Putamen (tissue), 1 donor: ENCODE data around the gene ACTMAP.
"Not testable (repeated sequence)": the region's sequence is repeated elsewhere in the genome, so short reads cannot be mapped to it uniquely, and the experiment has no call there.

ENCODE experiments used
- DNase-seq: peaks from one replicate; pipeline ENCODE4 v3.0.0-alpha.2; 2016; ENCODE audit warnings: low spot score

ACTMAP gene

DNA sequence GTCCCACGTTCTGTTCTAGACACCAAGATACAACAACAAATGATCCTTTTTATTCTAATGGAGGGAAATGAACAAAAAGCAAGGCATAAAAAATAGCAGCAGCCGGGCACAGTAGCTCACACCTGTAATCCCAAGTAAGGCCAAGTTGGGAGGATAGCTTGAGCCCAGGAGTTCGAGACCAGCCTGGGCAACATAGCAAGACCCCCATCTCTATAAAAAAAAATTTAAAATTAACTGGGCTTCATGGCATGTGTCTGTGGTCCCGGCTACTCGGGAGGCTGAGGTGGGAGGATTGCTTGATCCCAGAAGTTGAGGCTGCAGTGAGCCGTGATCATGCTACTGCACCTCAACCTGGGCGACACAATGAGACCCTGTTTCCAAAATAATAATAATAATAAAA, 26.1 kb upstream of the ACTMAP start:
- DNase-seq = no peak

DNA sequence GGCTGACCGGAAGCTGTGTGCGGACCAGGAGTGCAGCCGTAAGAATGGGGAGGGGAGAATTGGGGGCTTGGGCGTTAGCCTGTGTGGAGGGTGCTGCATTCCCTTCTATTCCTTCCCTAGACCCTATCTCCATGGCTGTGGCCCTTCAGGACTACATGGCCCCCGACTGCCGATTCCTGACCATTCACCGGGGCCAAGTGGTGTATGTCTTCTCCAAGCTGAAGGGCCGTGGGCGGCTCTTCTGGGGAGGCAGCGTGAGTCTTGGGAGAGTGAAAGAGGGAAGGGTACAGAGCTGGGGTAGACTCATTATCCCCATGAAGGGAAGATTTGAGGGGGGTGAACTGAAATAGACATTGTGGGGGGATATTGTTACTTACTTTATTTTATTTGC, 25.4 kb upstream of the ACTMAP start:
- DNase-seq = no peak

DNA sequence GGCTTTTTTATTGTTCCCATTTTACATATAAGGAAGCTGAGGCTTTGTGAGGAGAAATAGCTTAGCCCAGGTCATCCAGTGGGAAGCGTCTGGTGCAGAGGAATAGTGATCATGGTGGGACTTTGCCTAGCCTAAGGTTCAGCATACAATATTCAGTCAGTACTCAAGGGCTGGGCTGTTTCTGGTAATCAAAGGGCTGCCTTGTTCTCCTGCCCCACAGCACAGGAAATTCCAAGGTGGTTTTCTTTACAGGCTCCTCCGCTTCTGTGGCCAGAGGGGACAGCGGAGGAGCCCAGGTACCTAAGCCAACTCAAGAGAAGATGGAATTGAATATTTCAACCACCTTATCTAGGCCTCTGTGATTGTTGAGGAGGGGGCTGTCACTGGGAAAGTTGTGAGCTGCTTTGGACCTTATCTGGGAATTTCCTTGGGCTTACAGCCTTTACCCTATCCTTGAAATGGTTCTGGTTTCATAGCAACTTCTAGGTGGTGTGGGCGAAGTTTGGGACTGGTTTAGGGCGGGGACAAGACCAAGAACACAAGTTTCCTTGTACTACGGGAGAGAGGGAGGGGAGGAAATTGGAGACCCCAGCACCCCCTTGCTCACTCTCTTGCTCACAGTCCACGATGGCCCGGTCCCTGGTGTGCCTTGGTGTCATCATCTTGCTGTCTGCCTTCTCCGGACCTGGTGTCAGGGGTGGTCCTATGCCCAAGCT, 24.8 kb upstream of the ACTMAP start, which contains the start of gene MIA:
Gene MIA, plus strand, starts transcription at position 606 of the 716 bp plus-strand sequence. Its CDS starts 22 bp downstream, at position 628.
- DNase-seq = no peak

DNA sequence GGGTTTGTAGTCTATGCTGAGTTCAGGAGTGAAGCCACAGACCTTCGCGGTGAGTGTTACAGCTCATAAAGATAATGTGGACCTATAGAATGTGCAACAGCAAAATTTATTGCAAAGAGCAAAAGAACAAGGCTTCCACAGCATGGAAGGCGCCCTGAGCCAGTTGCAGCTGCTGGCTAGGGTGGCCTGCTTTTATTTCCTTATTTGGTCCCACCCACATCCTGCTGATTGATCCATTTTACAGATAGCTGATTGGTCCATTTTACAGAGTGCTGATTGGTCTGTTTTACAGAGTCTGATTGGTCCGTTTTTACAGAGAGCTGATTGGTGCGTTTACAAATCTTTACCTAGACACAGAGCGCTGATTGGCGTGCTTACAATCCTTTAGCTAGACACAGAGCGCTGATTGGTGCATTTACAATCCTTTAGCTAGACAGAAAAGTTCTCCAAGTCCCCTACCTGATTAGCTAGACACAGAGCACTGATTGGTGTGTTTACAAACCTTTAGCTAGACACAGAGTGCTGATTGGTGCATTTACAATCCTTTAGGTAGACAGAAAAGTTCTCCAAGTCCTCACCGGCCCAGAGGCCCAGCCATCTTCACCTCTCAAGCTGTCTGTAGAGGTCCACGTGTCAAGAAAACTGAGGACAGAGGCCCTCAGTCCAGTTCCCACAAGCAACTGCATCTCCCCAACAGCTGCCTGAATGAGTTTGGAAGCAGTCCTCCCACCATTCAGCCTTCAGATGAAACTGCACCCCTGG, 21.0 kb upstream of the ACTMAP start:
- DNase-seq = not testable (repeated sequence)

DNA sequence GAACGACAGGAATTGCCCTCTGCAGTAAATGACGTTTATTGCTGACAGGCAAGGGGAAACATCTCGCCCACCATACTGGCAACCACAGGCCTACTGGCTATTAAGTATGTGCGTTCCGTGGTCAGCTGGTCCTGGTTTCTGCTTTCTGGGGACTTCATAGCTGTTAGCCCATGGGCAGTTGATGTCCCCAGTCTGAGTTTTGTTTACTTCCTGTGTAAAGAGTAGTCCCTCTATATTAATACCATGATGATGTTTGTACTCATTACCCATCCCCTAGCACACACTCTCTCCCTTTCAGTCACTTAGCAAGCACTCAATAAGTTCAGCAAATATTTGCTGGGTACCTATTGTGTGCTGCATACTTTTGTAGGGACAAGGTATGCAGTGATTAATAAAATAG, 18.6 kb upstream of the ACTMAP start:
- DNase-seq = no peak

DNA sequence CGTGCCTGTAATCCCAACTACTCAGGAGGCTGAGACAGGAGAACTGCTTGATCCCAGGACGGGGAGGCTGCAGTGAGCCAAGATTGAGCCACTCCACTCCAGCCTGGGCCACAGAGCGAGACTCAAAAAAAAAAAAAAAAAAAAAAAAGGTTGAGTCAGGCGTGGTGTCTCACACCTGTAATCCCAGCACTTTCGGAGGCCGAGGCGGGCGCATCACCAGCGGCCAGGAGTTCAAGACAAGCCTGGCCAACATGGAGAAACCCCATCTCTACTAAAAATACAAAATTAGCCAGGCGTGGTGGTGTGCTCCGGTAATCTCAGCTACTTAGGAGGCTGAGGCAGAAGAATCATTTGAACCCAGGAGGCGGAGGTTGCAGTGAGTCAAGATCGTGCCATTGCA, 16.1 kb upstream of the ACTMAP start:
- not testable (repeated sequence) for DNase-seq

DNA sequence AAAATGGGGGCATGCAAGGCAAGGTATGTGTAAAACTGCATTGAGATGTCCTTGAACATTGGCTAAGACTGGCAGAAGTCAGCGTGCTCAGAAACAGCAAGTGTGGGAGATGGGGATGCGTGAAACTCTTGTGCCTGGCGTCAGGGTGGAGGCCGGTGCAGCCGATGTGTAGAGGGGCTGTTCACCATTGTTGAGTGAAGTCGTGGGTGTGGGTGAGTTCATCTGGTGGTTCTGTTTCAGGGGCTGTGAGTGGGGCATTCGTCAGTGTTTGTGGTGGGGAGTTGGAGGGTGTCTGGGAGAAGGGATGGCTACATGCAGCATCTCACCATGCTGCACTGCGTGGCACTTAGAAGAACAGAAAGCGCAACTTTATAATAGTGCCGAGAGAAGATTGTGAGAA, 13.7 kb upstream of the ACTMAP start:
- DNase-seq = no peak

DNA sequence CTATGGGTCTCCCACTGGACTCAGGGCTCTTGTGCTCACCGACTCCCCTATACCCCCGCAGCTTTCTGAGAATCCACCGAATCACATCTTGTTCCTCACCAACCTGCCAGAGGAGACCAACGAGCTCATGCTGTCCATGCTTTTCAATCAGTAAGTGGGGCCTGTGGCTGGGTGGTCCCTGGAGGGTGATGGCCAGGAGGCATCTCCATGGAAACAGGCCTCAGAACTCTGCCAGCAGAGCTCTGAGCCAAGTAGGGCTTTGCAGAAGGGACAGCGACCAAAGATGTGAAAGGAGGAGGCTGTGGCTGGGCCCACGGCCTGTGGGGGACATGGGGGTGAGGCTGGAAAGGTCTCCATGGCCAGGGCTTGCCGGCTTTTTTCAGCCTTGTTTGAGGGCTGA, 13.2 kb upstream of the ACTMAP start:
- no peak for DNase-seq

DNA sequence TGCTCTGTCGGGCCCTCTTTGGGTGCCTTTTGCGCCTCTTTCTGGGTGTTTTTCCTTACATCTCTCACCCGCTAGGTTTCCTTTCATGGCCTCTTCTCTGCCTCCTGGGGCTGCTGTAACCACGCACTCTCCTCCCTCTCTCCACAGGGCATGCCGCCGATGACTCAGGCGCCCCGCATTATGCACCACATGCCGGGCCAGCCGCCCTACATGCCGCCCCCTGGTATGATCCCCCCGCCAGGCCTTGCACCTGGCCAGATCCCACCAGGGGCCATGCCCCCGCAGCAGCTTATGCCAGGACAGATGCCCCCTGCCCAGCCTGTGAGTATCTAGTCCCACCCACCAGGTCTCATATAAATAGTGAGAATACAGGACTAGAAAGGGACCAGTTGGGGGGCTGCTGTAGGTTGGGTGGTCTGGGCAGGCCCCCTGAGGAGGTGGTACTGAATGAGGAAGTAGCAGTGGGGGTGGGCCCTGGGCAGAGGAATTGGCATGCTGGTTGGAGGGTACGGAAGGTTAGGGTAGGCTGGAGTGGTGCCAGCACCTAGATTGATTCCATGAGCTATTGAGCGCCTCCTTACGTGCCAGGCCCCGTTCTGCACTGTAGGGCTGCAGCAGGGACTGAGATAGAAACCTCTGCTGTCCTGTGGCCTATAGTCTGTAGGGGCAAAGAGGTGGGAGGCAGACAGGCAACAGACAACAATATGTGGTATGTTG, 12.6 kb upstream of the ACTMAP start:
- DNase-seq = no peak

DNA sequence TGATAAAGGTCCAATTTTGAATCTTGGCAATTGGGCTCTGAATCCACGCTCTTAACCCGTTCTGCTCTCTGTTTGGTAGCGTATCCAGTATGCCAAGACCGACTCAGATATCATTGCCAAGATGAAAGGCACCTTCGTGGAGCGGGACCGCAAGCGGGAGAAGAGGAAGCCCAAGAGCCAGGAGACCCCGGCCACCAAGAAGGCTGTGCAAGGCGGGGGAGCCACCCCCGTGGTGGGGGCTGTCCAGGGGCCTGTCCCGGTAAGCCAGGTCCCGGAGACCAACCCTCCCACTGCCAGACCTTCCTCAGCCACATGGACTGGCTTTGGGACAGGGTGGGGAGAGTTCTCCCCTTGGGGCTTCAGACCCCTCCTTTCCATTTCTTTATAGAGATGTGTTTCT, 9.1 kb upstream of the ACTMAP start:
- no peak for DNase-seq

DNA sequence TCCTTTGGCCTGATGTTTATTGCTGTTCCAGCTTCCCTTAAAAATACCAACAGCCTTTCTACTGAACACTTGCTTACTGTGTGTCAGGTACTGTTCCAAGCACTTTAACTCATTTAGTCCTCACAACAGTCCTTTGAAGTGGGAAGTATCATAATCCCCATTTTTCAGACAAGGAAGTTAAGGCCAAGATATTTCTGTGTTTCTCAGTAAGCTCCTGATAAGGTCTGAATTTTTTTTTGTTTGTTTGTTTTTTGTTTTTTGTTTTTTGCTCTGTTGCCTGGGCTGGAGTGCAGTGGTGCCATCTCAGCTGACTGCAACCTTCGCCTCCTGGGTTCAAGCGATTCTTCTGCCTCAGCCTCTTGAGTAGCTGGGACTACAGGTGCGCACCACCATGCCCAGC, 8.2 kb upstream of the ACTMAP start:
- no peak for DNase-seq

DNA sequence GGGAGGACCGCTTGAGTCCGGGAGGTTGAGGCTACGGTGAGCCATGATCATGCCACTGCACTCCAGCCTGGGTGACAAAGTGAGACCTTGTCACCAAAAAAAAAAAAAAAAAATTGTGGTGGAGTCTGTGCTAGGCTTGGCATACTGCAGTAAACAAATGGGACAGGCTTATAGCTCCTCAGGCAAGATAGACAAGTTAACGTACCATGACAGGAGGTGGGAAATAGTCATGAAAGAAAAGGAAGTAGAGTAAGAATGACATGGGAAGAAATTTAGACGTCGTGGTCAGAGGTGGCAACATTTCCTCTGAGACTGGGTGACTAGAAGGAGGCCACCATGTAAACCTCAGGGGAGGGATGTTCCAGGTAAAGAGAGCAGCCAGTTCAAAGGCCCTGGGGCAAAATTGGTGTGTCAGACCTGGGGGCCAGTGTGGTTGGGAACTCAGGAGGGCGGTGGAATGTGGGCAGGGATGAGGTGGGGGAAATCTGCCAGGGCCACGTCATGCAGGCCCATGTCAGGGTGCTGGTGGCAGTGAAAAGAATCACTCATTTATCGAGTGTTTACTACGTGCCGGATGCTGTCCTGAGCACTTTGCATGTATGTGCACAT, 6.3 kb upstream of the ACTMAP start:
- DNase-seq = no peak

DNA sequence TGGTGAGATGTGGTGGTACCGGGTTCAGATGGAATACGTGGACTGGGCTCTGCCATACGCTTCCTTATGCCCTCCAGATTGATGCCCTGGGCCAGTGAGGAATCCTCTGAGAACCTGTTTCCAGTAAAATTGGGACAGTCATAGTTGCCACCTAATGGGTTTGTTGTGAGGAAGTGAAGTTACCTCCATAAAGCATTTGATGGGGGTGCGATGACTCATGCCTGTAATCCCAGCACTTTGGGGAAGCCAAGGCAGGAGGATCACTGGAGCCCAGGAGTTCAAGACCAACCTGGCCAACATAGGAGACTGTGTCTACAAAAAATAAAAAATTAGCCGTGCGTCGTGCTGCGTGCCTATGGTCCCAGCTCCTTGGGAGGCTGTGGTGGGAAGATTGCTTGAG, 5.5 kb upstream of the ACTMAP start:
- DNase-seq = no peak

DNA sequence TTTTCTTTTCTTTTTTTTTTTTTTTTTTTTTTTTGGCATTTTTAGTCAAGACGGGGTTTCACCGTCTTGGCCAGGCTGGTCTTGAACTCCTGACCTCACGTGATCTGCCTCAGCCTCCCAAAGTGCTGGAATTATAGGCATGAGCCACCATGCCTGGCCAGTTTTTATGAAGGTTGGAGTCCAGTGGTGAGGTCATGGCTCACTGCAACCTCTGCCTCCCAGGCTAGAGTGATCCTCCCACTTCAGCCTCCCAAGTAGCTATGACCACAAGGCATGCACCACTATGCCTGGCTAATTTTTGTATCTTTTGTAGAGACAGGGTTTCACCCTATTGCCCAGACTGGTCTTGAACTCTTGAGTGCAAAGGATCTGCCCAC, 5.0 kb upstream of the ACTMAP start:
- DNase-seq = no peak

DNA sequence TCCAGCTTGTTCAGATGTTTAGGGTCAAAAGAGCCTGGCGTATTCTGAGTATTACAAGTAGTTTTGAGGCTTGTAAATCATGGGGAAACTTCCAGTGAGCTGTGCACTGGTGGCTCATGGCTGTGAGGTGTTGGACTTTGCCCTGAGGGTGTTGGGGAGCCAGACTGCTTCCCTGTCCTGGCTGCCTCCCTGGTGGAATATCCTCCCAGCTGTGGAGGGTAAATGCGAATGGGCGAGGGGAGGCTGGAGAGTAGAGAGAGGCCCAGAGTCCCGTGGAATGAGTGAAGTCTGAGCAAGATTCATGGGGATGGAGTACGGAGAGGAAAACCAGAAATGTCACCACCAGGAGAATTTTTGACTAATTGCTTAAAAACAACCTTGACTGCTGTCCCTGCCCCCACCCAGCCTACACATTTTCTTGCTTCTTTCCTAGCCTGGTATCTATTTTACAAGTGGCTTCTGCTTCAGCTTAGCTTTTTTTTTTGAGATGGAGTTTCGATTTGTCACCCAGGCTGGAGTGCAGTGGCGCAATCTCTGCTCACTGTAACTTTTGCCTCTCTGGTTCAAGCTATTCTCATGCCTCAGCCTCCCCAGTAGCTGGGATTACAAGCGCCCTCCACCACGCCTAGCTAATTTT, 4.5 kb upstream of the ACTMAP start:
- DNase-seq = peak; percentile 49

DNA sequence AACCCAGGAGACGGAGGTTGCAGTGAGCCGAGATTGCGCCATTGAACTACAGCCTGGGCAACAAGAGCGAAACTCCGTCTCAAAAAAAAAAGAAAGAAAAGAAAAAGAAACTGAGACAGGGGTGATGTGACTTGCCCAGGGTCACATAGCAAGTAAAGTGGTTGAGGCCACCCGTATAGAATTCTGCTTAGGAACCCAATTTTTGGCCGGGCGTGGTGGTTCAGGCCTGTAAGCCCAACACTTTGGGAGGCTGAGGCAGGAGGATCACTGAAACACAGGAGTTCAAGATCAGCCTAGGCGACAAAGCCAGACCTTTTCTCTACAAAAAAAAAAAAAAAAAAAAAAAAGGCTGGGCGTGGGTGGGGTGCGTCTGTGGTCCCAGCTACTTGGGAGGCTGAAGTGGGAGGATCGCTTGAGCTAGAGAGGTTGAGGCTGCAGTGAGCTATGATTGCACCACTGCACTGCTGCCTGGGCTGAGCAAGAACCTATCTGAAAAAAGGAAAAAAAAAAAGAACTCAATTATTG, 2.0 kb upstream of the ACTMAP start:
- DNase-seq = no peak

DNA sequence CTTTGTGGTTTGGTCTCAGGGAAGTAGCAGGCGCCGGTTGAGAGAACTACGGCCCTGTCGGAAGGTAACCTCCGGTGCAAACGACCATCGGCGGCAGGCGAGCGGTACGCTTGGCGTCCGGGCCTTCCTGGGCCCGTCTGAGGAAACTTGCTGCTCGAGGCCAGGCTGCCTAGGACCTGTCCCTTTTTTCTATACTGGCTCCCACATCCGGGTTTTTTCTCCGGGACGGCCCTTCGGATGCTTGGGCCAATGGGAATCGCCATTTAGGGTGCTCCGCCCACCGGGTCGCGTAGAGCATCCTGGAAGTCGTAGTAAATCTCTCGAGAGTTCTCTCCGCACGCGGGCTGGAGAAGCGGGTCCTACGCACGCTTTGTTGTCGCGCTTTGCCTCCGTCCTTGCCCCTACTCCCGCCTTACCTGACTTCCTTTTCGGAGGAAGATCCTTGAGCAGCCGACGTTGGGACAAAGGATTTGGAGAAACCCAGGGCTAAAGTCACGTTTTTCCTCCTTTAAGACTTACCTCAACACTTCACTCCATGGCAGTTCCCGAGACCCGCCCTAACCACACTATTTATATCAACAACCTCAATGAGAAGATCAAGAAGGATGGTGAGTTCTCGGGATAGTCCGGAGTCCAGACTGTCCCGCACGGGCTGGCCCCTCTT, 729 bp upstream of the ACTMAP start, which contains the start of gene SNRPA:
Gene SNRPA, plus strand, starts transcription at position 330 of the 664 bp plus-strand sequence. Its CDS starts 206 bp downstream, at position 536.
- peak; percentile 98 for DNase-seq

DNA sequence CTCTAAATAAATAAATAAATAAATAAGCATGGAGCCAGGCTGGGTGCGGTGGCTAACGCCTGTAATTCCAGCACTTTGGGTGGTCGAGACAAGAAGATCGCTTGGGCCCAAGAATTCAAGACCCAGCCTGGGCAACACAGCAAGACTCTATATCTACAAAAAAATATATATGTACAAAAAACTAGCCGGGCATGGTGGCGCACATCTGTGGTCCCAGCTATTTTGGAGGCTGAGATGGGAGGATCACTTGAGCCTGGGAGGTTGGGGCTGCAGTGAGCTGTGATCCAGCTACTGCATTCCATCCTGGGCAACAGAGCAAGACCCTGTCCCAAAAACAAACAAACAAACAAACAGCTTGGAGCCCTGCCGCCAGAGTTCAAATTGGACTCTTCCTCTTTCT, 2.7 kb downstream of the ACTMAP start:
- DNase-seq = no peak

DNA sequence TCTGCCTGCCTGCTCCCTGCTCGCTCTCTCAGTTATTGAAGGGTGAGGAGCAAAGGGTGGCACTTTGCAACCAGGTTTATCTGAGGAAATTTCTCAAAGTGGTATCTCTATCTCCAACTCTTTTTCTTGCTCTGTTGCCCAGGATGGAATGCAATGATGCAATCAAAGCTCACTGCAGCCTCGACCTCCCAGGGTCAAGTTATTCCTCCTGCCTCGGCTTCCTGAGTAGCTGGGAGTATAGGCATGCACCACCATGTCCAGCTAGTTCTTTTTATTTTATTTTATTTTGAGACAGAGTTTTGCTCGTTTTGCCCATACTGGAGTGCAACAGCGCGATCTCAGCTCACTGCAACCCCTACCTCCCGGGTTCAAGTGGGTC, 4.9 kb downstream of the ACTMAP start:
- no peak for DNase-seq

DNA sequence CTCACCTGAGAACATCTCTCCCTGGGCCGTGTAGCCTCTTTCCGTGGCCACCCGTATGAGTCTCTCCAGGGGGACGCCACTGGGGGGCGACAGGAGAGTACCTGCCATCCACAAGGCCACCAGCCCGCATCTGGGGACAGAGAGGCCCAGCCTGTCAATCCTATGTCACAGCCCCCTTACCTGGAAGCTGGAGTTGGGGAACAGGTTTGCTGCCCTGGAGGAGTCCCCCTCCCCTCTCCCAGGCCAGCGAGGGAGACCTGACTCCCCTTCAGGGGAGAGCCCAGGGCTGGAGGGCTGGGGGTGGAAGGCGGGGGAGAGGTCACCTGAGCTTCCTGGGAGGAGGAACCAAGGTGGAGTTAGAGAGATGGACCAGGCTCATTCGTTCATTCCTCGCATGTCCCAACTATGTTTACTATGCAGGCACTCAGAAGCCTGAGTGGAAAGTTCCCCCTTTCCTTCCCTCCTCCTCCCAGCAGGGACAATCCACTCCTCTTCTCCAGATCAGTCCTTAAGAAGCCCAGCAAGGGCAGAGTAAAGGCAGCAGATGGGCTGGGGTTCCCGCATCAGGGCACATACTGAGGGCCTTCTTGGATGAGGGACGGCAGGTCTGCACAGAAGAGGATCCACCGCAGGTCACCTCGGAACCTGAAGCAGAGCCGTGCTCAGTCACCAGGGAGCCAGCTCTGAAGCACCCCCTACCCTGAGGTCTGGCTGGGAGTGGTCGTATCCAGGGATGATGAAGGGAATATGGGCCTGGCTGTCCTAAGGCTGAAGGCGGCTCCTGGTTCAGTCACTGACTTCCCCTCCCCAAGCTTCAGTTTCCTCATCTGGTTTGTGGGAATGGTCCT, 5.5 kb downstream of the ACTMAP start:
- DNase-seq = no peak
